ENCODE data around the gene TCP11.

DNA sequence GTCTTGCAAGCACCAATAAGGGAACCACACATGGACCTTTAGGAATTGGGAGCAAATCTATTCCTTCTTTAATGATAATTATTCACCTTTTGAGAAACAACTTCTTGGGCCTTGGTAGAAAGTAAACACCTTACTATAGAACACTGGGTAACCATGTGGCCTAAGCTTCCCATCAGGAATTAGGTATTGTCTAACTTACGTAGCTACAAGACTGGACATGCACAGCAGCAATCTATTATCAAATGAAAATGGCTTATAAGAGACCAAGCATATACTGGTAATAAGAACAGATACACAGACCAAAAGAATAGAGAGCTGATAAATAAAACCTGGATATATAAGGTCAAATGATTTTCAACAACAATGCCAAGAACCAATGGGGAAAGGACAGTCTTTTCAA is 16.8 kb downstream of the TCP11 start:
- no peak for TF ChIP-seq POLR2AphosphoS5 (IDR thresholded peaks at IDR 0.05; ENCODE audit: borderline replicate concordance, low read depth, low read length)
- no peak for TF ChIP-seq EZH2 (IDR thresholded peaks at IDR 0.05)
